HCEC 1CT (cell line): ENCODE results near the gene TMEM250.
"Not testable (repeated sequence)": the region's sequence is repeated elsewhere in the genome, so short reads cannot be mapped to it uniquely, and the experiment has no call there.

Source experiments
- DNase-seq: peaks from one replicate; pipeline ENCODE4 v3.0.0-alpha.2; 2017

Gene TMEM250, protein sequence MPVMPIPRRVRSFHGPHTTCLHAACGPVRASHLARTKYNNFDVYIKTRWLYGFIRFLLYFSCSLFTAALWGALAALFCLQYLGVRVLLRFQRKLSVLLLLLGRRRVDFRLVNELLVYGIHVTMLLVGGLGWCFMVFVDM

DNA sequence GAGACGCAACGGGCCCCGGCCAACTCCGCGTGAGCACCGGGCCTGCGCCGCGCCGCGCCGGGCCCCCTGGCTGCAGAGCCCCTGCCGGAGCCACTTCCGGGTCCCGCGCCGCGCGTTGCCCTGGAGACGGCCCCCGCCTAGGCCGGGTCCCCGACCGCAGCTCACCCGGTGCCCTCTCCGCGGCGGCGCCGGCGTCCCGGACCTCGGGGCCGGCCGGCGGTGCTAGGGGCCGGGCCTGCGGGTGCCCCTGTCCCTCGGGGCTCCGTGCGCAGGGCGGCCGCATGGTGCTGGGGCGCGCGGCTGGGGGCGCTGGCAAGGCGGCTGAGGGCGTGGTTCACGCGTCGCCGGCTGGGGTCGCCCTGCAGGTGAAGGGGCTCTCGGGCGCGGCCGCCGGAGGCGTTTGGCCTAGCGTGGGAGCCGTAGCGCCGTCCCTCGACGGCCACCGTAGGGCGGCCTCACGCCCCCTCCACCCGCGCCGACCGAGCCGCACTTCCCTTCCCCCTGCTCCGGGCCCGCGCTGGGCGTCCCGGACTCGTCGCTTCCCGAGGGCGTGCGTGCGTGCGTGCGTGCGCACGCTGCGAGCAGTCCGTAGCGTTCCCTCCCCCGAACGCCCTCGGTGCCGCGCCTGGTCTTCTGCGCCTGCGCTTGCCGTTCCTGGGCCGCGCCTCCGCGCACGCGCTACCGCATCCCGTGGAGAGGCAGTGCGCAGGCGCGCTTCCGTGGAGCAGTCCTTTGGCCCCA is at the start of gene TMEM250:
TMEM250 (minus strand) TSS at position 556 of the 741 bp plus-strand sequence. CDS start 1,975 bp downstream, outside the sequence.
- peak; percentile 96 for DNase-seq

GRCh38 chr9:136163248-136163850 is 44.7 kb upstream of the TMEM250 start:
- DNase-seq = no peak

DNA sequence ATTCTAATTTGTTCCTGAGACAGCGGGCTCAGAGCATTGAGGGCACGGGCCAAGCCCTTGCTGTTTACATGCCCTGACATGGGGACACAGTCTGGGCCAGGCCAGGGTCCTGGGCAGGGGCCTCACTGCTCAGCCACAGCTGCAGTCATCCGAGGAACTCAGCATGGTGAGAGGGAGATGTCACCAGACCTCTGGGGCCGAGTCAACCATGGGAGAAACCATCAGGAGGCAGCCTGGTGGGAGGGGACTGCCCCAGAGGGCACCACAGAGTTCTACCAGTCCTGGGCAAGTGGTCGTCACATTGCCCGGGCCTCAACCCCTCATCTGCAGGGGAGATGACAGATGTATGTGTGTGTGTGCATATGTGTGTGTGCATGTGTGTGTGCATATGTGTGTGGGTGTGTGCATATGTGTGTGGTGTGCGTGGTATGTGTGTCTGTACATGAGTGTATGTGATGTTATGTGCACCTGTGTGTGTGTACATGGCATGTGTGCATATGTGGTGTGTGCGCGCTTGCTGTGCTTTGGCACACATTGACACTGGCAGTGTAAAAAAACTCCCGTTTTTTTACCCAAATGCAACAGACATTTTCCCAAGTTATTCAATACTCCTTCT is 42.4 kb upstream of the TMEM250 start:
- DNase-seq = no peak

DNA sequence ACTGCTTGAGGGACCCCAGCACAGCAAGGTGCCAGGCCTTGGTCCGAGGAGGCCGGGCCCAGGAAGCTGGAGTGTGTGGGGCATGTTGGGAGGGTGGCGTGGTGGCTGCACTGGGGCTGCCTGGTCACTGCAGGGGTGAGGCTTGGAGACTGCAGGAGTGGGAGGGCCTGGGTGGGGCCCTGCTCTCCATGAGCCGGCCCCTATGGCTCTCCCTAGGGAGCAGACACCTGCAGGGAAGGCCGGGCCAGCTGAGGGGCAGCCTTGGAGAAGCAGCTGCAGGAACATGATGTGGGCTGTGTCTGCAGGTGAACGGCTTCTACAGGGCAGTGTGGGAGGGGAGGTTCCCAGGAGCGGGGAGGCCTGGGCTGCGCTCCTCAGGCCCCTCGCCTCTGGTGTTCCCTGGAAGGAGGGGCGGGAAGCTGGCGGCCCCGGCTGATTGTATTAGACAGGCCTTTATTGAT is 41.7 kb upstream of the TMEM250 start:
- DNase-seq = no peak

DNA sequence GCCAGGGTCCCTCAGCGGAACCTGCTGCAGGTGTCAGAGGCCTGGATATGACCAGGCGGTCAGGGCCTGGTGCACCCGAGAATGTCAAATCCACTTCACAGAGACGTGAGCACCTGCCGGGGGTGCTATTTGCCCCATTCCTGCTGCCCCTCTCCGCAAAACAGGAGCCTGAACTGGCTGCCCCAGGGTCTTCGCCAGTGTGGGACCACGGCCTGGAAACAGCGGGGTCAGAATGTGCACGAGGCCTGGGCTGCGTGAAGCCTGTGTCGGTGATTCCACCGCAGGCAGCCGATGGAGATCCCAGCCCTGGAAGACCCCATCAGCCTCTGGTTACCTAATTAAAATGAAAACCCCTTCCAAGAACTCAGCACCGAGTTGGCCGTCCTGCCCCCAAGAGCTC is 41.2 kb upstream of the TMEM250 start:
- no peak for DNase-seq

DNA sequence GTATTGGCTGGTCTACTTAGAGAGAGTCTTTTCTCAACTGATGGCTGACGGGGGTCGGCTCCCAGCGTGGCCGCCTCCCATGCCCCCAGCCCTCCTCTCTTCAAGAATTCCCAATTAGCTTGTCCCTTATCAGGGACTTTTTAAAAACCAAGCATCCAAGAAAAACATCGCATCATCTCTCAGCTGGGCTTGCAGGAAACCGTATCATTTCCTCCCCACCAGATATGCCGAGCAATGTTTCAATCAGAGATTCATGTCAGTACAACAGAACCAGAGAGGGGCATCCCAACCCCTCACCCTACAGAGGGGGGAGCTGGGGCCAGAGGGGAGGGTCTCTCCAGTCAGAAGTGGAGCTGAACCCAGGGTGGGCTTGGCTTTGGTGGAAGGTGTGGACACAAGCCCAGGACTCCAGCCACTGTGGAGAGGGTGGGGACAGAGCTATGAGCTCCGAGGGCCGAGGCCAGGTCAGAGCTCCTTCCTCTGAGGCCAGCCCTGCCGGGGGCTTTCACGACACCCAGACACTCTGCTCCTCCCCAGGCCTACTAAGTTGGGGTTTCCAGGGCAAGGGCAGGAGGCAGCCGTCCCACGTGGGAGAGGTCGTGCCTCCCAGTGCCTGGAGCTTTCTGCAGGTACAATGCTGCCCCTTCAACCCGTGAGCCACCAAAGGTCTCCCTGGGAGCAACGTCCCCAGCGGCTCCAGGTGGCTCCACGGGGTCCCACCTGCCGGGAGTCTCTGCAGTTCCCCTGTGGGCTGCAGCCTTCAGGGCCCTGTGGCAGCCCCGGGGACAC is 39.0 kb upstream of the TMEM250 start:
- no peak for DNase-seq

DNA sequence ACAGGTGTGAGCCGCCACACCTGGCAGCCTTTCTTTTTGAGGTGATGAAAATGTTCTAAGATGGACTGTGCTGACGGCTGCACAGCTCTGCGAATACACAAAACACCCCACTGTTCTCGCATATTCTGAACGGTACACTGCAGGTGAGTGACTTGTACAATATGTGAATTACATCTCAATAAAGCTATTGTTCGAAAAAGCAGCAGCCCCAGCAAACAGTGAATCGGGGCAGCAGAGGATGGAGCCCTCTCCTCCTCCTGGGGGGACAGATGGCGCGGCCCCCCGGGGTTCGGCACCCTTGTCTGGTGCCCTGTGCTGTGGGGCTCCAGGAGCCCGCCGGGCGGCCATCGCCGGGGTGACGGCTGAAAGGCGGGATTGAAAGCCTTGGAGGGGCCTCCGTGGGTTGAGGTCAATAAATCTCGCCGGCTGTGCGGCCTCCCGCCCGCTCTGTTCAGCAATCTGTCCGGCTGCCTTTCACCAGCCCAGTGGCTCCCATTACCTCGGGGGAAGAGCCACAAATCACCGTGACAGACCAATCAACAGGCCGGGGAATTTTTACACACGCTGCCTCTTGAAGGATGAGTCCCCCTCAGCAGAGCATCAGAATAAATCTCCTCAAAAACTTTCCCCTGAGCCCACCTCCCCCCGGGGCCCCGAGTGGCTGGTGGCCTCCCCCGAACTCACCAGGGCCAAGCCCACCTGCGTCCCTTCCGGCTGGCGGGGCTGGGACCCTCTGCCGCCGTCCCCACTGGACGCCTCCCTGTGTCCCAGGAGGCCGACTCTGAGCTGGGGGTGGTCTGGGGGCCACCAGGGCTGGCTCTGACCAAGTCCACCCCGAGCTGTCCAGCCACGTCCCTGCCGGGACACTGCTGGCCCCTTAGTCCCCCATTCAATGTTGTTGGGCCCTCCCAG is 37.8 kb upstream of the TMEM250 start:
- no peak for DNase-seq

DNA sequence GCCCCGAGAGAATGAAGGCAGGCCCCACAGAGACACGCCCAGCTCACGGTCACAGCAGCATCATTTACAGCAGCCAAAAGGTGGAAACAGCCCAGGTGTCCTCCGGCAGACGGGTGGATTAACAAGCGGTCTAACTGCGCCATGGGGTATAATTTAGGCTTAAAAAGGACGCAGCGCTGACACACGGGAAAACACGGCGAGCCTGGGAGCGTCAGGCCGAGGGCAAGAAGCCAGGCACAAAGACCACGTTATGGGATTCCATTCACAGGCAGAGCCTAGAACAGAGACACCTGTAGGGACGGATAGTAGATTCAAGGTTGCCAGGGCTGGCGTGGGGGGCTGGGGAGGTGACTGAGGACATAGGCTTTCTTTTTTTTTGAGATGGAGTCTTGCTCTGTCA is 36.9 kb upstream of the TMEM250 start:
- no peak for DNase-seq

DNA sequence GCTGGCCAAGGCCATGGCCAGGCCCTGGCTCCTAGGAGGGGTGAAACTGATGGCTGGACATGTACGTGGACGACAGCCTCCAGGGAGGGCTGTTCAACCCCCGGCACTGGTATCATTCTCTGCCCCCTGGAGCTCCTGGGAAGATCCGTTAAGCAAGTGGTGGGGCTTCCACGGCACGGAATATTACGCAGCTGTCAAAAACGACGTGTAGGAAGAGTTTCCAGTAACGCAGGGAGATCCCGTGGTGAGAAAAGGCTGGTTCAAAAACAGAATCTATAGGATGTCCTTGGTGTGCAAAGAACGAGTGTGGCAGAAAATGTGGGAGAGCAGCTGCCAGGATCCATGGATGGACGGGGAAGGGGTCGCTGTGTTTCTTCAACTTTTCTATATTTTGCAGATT is 36.3 kb upstream of the TMEM250 start:
- DNase-seq = no peak

- no peak for DNase-seq
Observed at GRCh38 chr9:136153381-136154065, 34.8 kb upstream of the TMEM250 start.

GRCh38 chr9:136152931-136153330 is 34.3 kb upstream of the TMEM250 start:
- no peak for DNase-seq

- DNase-seq = no peak
Observed at GRCh38 chr9:136152543-136152866, 33.8 kb upstream of the TMEM250 start.

DNA sequence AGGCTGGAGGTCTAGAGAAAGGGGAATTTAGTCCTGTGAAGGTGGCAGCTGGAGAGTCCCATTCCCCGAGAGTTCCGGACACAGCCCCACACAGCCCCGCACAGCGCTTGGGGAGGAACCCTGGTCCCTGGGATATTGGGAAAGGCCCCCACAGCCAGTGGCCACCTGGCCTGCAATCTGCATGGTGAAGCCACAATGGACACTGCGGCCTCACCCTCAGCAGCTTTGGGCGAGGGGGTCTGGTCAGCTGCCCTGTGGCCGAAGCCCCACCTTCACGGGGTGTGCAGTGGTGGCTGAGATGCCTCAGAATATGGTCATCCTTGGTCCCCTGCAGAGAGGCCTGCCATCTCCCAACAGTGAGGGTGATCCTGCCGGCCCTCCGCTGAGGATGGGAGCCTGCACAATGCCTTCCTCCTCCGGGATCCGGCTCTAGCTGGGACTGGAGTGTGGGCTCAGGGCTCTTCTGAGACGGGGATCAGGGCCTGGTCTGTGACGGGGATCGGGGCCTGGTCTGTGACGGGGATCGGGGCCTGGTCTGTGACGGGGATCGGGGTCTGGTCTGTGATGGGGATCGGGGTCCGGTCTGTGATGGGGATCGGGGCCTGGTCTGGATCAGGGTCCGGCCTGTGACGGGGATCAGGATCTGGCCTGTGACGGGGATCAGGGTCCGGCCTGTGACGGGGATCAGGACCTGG is 33.3 kb upstream of the TMEM250 start:
- DNase-seq = no peak

GRCh38 chr9:136151214-136151804 is 32.6 kb upstream of the TMEM250 start:
- no peak for DNase-seq

- not testable (repeated sequence) for DNase-seq
Observed at GRCh38 chr9:136150664-136151213, 32.1 kb upstream of the TMEM250 start.

DNA sequence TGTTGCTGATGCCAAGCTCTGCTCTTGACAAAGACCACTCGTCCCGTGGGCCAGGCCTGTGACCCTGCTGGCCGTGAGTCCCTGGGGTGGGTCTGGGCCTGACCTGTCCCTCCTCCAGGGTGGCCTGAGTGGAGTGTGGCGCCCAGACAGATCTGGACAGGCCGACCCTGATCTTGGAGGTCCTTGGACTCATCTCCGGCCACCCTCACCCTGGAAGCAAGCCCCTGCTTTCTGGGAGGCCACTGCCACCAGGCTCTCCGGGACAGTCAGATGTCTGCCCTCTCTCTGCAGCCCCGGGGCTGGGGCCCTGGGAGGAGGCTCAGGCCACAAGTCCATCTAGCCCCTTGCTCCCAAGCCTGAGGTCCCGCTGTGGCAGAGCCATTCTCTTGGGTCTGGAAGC is 31.2 kb upstream of the TMEM250 start:
- DNase-seq = no peak

DNA sequence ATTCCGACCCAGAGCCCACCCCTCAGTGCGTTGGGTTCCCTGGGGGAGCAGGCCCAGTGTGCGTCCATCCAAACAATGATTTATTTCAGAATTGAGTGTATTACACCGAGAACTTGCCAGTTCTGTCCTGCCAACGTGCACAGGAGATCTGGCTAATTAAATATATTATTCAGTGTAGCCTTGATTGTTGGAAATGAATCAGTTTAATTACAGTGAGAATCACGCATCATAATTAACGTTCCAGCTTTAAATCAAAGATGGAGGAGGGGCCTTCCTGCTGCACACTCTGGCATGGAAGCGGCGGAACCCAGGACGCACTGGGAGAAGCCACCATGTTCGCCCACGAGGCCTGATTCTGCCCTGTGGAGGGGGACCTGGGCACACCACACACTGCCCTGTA is 30.7 kb upstream of the TMEM250 start:
- DNase-seq = no peak

- no peak for DNase-seq
Observed at GRCh38 chr9:136148766-136149165, 30.1 kb upstream of the TMEM250 start.

GRCh38 chr9:136147890-136148714 is 29.4 kb upstream of the TMEM250 start:
- no peak for DNase-seq
